ENCODE results near the gene NFKB1.

The NFKB1 gene

GRCh38 chr4:102572452-102572851 lies 71.3 kb downstream of the NFKB1 start:
- Histone ChIP-seq H3K4me1 (ENCODE audit: control insufficient read depth in 2 of 2, insufficient read depth in 2 of 2, low read length in 2 of 2) (no peaks in the 10 kb centered on the region), H3K4me3 (ENCODE audit: low read length in 2 of 2) (no peak overlapping the region), H3K27ac (ENCODE audit: low read depth in 2 of 2, low read length in 2 of 2) (no peak overlapping the region), H3K36me3 (ENCODE audit: control insufficient read depth in 2 of 2, insufficient read depth in 2 of 2, low read length in 2 of 2) (peaks cover 8 to 10% of the 10 kb centered on the region in 2 donors), H3K9me3 (ENCODE audit: control insufficient read depth in 2 of 2, low read length in 2 of 2) (no peaks in the 10 kb centered on the region), H3K27me3 (ENCODE audit: control insufficient read depth in 2 of 2, insufficient read depth in 2 of 2, low read length in 2 of 2) (no peaks in the 10 kb centered on the region), H3K9ac (ENCODE audit: low read depth in 1 of 2, low read length in 2 of 2) (no peak overlapping the region)

- H3K27ac ChIP-seq (ENCODE audit: low read depth in 2 of 2, low read length in 2 of 2): no peak overlapping the region
- no peaks in the 10 kb centered on the region for H3K27me3 ChIP-seq (ENCODE audit: control insufficient read depth in 2 of 2, insufficient read depth in 2 of 2, low read length in 2 of 2)
- peaks cover 23 to 25% of the 10 kb centered on the region in 2 donors for H3K36me3 ChIP-seq (ENCODE audit: control insufficient read depth in 2 of 2, insufficient read depth in 2 of 2, low read length in 2 of 2)
- no peaks in the 10 kb centered on the region for H3K4me1 ChIP-seq (ENCODE audit: control insufficient read depth in 2 of 2, insufficient read depth in 2 of 2, low read length in 2 of 2)
- H3K9ac ChIP-seq (ENCODE audit: low read depth in 1 of 2, low read length in 2 of 2): no peak overlapping the region
- no peaks in the 10 kb centered on the region for H3K9me3 ChIP-seq (ENCODE audit: control insufficient read depth in 2 of 2, low read length in 2 of 2)
- H3K4me3 ChIP-seq (ENCODE audit: low read length in 2 of 2): no peak overlapping the region
These were observed 73.2 kb downstream of the NFKB1 start for GRCh38 chr4:102574317-102574716.

- Histone ChIP-seq H3K27ac (ENCODE audit: low read depth in 2 of 2, low read length in 2 of 2) (no peak overlapping the region), H3K4me3 (ENCODE audit: low read length in 2 of 2) (no peak overlapping the region), H3K4me1 (ENCODE audit: control insufficient read depth in 2 of 2, insufficient read depth in 2 of 2, low read length in 2 of 2) (no peaks in the 10 kb centered on the region), H3K27me3 (ENCODE audit: control insufficient read depth in 2 of 2, insufficient read depth in 2 of 2, low read length in 2 of 2) (no peaks in the 10 kb centered on the region), H3K9me3 (ENCODE audit: control insufficient read depth in 2 of 2, low read length in 2 of 2) (no peaks in the 10 kb centered on the region), H3K9ac (ENCODE audit: low read depth in 1 of 2, low read length in 2 of 2) (no peak overlapping the region), H3K36me3 (ENCODE audit: control insufficient read depth in 2 of 2, insufficient read depth in 2 of 2, low read length in 2 of 2) (peaks cover 26 to 34% of the 10 kb centered on the region in 2 donors)
These were observed 74.4 kb downstream of the NFKB1 start for GRCh38 chr4:102575369-102576129.

- Histone ChIP-seq H3K27me3 (ENCODE audit: control insufficient read depth in 2 of 2, insufficient read depth in 2 of 2, low read length in 2 of 2) (no peaks in the 10 kb centered on the region), H3K9me3 (ENCODE audit: control insufficient read depth in 2 of 2, low read length in 2 of 2) (no peaks in the 10 kb centered on the region), H3K4me3 (ENCODE audit: low read length in 2 of 2) (no peak overlapping the region), H3K9ac (ENCODE audit: low read depth in 1 of 2, low read length in 2 of 2) (no peak overlapping the region), H3K36me3 (ENCODE audit: control insufficient read depth in 2 of 2, insufficient read depth in 2 of 2, low read length in 2 of 2) (peaks cover 38 to 56% of the 10 kb centered on the region in 2 donors), H3K4me1 (ENCODE audit: control insufficient read depth in 2 of 2, insufficient read depth in 2 of 2, low read length in 2 of 2) (no peaks in the 10 kb centered on the region), H3K27ac (ENCODE audit: low read depth in 2 of 2, low read length in 2 of 2) (no peak overlapping the region)
These were observed 77.1 kb downstream of the NFKB1 start for GRCh38 chr4:102578270-102578669.

- Histone ChIP-seq H3K9me3 (ENCODE audit: control insufficient read depth in 2 of 2, low read length in 2 of 2) (no peaks in the 10 kb centered on the region), H3K9ac (ENCODE audit: low read depth in 1 of 2, low read length in 2 of 2) (no peak overlapping the region), H3K36me3 (ENCODE audit: control insufficient read depth in 2 of 2, insufficient read depth in 2 of 2, low read length in 2 of 2) (peaks cover 42 to 56% of the 10 kb centered on the region in 2 donors), H3K27ac (ENCODE audit: low read depth in 2 of 2, low read length in 2 of 2) (no peak overlapping the region), H3K4me1 (ENCODE audit: control insufficient read depth in 2 of 2, insufficient read depth in 2 of 2, low read length in 2 of 2) (no peaks in the 10 kb centered on the region), H3K27me3 (ENCODE audit: control insufficient read depth in 2 of 2, insufficient read depth in 2 of 2, low read length in 2 of 2) (no peaks in the 10 kb centered on the region), H3K4me3 (ENCODE audit: low read length in 2 of 2) (no peak overlapping the region)
These were observed 77.7 kb downstream of the NFKB1 start for GRCh38 chr4:102578819-102579218.

- no peaks in the 10 kb centered on the region for H3K27me3 ChIP-seq (ENCODE audit: control insufficient read depth in 2 of 2, insufficient read depth in 2 of 2, low read length in 2 of 2)
- H3K9ac ChIP-seq (ENCODE audit: low read depth in 1 of 2, low read length in 2 of 2): no peak overlapping the region
- no peaks in the 10 kb centered on the region for H3K4me1 ChIP-seq (ENCODE audit: control insufficient read depth in 2 of 2, insufficient read depth in 2 of 2, low read length in 2 of 2)
- H3K4me3 ChIP-seq (ENCODE audit: low read length in 2 of 2): no peak overlapping the region
- H3K27ac ChIP-seq (ENCODE audit: low read depth in 2 of 2, low read length in 2 of 2): no peak overlapping the region
- H3K9me3 ChIP-seq (ENCODE audit: control insufficient read depth in 2 of 2, low read length in 2 of 2): no peaks in the 10 kb centered on the region
- H3K36me3 ChIP-seq (ENCODE audit: control insufficient read depth in 2 of 2, insufficient read depth in 2 of 2, low read length in 2 of 2): peaks cover 49 to 61% of the 10 kb centered on the region in 2 donors
These were observed 78.8 kb downstream of the NFKB1 start for GRCh38 chr4:102579794-102580462.

- peaks cover 49 to 67% of the 10 kb centered on the region in 2 donors for H3K36me3 ChIP-seq (ENCODE audit: control insufficient read depth in 2 of 2, insufficient read depth in 2 of 2, low read length in 2 of 2)
These were observed 79.3 kb downstream of the NFKB1 start for GRCh38 chr4:102580463-102580842.

GRCh38 chr4:102584091-102584490 lies 82.9 kb downstream of the NFKB1 start:
- Histone ChIP-seq H3K9ac (ENCODE audit: low read depth in 1 of 2, low read length in 2 of 2) (no peak overlapping the region), H3K27me3 (ENCODE audit: control insufficient read depth in 2 of 2, insufficient read depth in 2 of 2, low read length in 2 of 2) (no peaks in the 10 kb centered on the region), H3K4me1 (ENCODE audit: control insufficient read depth in 2 of 2, insufficient read depth in 2 of 2, low read length in 2 of 2) (no peaks in the 10 kb centered on the region), H3K27ac (ENCODE audit: low read depth in 2 of 2, low read length in 2 of 2) (no peak overlapping the region), H3K4me3 (ENCODE audit: low read length in 2 of 2) (no peak overlapping the region), H3K36me3 (ENCODE audit: control insufficient read depth in 2 of 2, insufficient read depth in 2 of 2, low read length in 2 of 2) (peaks cover 35 to 59% of the 10 kb centered on the region in 2 donors), H3K9me3 (ENCODE audit: control insufficient read depth in 2 of 2, low read length in 2 of 2) (no peaks in the 10 kb centered on the region)

More at GRCh38 chr4:102580463-102580842, 79.3 kb downstream of the NFKB1 start:
- Histone ChIP-seq H3K9me3 (ENCODE audit: control insufficient read depth in 2 of 2, low read length in 2 of 2) (no peaks in the 10 kb centered on the region), H3K27me3 (ENCODE audit: control insufficient read depth in 2 of 2, insufficient read depth in 2 of 2, low read length in 2 of 2) (no peaks in the 10 kb centered on the region), H3K9ac (ENCODE audit: low read depth in 1 of 2, low read length in 2 of 2) (no peak overlapping the region), H3K4me1 (ENCODE audit: control insufficient read depth in 2 of 2, insufficient read depth in 2 of 2, low read length in 2 of 2) (no peaks in the 10 kb centered on the region), H3K4me3 (ENCODE audit: low read length in 2 of 2) (no peak overlapping the region), H3K27ac (ENCODE audit: low read depth in 2 of 2, low read length in 2 of 2) (no peak overlapping the region)

GRCh38 chr4:102585329-102585728 lies 84.2 kb downstream of the NFKB1 start:
- H3K36me3 ChIP-seq (ENCODE audit: control insufficient read depth in 2 of 2, insufficient read depth in 2 of 2, low read length in 2 of 2): peaks cover 38 to 58% of the 10 kb centered on the region in 2 donors
- no peak overlapping the region for H3K27ac ChIP-seq (ENCODE audit: low read depth in 2 of 2, low read length in 2 of 2)
- H3K4me3 ChIP-seq (ENCODE audit: low read length in 2 of 2): no peak overlapping the region
- no peaks in the 10 kb centered on the region for H3K4me1 ChIP-seq (ENCODE audit: control insufficient read depth in 2 of 2, insufficient read depth in 2 of 2, low read length in 2 of 2)
- H3K9ac ChIP-seq (ENCODE audit: low read depth in 1 of 2, low read length in 2 of 2): no peak overlapping the region
- no peaks in the 10 kb centered on the region for H3K9me3 ChIP-seq (ENCODE audit: control insufficient read depth in 2 of 2, low read length in 2 of 2)
- H3K27me3 ChIP-seq (ENCODE audit: control insufficient read depth in 2 of 2, insufficient read depth in 2 of 2, low read length in 2 of 2): no peaks in the 10 kb centered on the region

GRCh38 chr4:102586002-102586643 lies 85.0 kb downstream of the NFKB1 start:
- Histone ChIP-seq H3K27ac (ENCODE audit: low read depth in 2 of 2, low read length in 2 of 2) (no peak overlapping the region), H3K36me3 (ENCODE audit: control insufficient read depth in 2 of 2, insufficient read depth in 2 of 2, low read length in 2 of 2) (peaks cover 36 to 58% of the 10 kb centered on the region in 2 donors), H3K4me1 (ENCODE audit: control insufficient read depth in 2 of 2, insufficient read depth in 2 of 2, low read length in 2 of 2) (no peaks in the 10 kb centered on the region)

More at GRCh38 chr4:102586002-102586643, 85.0 kb downstream of the NFKB1 start:
- H3K9ac ChIP-seq (ENCODE audit: low read depth in 1 of 2, low read length in 2 of 2): no peak overlapping the region
- no peak overlapping the region for H3K4me3 ChIP-seq (ENCODE audit: low read length in 2 of 2)
- H3K9me3 ChIP-seq (ENCODE audit: control insufficient read depth in 2 of 2, low read length in 2 of 2): no peaks in the 10 kb centered on the region
- no peaks in the 10 kb centered on the region for H3K27me3 ChIP-seq (ENCODE audit: control insufficient read depth in 2 of 2, insufficient read depth in 2 of 2, low read length in 2 of 2)

Data from mucosa of rectum (tissue), 2 donors.